Hippocampal formation (tissue), 2 donors: Measurements from ENCODE around the gene ANO2.

Experiments
- DNase-seq, 2 donors: peaks; one replicate each; lab custom pipeline; 2025; lab: John Stamatoyannopoulos, UW

ANO2 gene

GRCh38 chr12:5964913-5965900 lies 20.1 kb upstream of the ANO2 start:
- DNase-seq = no peak

DNA sequence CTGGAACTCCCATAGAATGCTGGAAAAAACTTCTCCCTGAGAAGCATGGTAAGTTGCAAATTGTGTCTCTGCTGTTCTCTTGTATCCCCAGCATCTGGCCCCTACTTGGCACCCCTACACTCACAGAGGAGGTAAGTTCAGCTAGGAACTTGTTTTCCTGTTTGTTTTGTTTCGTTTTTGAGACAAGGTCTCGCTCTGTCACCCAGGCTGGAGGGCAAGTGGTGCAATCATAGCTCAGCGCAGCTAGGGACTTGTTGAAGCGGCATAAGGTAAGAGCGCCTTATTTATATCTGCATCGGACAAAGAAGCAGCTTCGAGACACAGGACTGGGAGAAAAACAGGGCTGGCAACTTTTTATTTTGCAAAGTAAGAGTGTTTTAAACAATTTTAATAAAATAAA lies 18.5 kb upstream of the ANO2 start:
- no peak for DNase-seq

DNA sequence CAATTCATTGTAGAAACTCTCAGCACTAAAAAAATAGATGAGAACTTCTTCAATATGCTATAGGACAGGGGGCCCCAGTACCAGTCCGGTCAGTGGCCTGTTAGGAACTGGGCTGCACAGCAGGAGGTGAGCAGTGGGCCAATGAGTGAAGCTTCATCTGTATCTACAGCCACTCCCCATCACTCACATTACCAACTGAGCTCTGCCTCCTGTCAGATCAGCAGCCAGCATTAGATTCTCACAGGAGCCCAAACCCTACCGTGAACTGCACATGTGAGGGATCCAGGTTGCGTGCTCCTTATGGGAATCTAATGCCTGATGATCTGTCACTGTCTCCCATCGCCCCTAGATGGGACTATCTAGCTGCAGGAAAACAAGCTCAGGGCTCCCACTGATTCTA lies 15.7 kb upstream of the ANO2 start:
- DNase-seq = no peak

DNA sequence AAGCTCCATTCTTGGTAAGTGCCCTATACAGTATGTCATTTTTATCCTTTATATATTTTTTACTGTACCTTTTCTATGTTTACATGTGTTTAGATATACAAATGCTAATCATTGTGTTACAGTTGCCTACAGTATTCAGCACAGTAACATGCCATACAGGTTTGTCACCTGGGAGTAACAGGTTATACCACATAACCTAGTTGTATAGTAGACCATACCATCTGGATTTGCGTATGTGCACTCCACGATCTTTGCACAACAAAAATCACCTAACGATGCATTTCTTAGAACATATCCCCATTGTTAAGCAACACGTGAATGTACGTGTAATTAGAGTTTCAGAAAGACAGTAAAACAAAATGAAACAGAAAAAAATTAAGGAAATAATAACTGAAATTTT lies 11.9 kb upstream of the ANO2 start:
- no peak for DNase-seq

GRCh38 chr12:5954661-5955060 lies 9.6 kb upstream of the ANO2 start:
- no peak for DNase-seq

DNA sequence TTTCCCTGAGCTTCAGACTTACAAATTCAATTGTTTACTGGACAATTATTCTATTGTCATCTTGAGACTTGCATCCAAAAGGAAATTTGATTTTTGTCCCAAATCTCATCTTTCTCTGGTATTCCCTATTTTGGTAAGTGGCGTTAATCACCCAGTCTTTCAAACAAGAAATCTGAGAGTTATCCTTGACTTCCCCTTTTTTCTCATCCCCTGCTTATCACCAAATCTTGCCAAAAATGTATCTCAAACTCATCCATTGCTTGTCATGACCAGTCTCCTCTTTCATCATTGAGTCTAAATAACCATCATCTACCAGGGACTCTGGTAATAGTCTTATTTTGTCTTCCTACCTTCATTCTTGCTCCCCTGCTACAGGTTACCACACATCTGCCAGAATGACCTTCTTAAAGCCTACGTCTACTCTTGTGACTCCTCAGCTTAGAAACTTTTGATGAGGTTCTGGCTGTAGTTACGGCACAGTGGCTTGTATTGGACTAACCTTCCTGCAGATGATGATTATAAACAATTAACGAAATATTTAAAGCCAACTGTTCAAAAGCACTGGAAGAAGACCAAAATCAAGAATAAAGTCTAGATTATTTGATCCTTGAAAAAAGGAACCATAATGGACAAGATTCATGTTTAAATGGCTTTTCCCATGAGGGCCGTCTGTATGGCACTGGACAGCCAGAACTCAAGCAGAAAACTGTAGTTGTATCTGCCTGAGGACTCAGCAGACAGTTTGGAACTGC lies 9.0 kb upstream of the ANO2 start:
- DNase-seq = no peak

DNA sequence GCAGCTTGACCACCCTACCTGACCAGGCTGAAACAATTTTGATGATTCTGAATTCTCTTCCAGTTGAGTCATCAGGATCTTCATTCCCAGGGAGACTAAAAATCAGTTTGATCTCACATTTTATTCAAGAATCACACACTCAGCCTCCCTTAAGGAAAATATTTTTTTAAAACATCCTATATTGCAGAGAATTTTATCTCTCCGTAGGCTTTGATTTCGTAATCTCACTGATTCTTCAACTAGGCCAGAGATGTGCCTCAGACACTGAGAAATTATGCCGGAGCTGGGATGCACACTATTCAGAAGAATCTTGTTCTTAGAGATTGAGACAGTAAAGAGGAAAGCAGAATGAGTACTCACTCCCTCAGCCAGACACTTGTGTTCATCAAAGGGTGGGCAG lies 7.0 kb upstream of the ANO2 start:
- no peak for DNase-seq

GRCh38 chr12:5948696-5949095 lies 3.6 kb upstream of the ANO2 start:
- DNase-seq = no peak

- DNase-seq = no peak
These were observed 1.9 kb upstream of the ANO2 start for GRCh38 chr12:5947006-5947405.

DNA sequence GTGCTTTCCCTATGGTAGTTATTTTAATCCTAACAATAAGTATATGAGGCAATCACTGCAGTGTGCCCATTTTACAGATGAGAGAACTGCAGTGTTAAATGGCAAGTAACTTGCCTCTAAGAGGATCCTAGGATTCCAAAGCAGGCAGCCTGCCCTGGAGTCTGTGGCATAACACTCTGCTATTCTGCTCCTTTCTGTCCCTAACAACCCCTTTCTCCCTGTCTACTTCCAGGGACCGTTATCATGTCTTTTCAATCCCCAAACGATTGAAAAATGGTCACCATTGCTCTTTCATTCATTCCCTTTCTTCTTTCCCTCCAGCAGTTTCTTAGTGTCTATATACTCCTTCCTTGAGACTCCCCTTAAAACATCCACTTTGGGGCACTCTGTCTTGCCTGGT lies 1.3 kb upstream of the ANO2 start:
- no peak for DNase-seq

GRCh38 chr12:5944688-5945070 lies 380 bp downstream of the ANO2 start:
- DNase-seq = no peak

DNA sequence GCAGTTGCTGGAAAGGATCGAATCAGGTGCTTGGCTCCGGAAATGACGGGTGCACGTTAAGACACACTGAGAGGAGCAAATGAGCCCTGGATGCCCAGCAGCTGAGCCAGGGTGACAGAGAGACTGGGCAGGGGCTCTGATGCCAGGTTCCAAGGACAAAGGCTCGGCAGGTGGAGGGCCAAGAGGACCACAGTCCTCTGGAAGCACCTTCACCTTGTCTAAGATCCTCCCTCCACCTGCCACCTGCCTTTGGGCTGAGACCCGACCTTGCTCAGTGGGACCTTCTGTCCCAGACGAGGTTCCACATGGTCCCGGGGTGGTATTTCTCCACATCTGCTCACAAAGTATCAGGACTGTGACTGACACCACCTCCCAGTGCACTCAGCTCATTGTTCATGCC lies 1.0 kb downstream of the ANO2 start:
- no peak for DNase-seq

- no peak for DNase-seq
These were observed 3.2 kb downstream of the ANO2 start for GRCh38 chr12:5941907-5942306.

GRCh38 chr12:5927732-5928516 lies 17.1 kb downstream of the ANO2 start:
- DNase-seq = no peak

- DNase-seq = no peak
These were observed 19.4 kb downstream of the ANO2 start for GRCh38 chr12:5925646-5926045.

DNA sequence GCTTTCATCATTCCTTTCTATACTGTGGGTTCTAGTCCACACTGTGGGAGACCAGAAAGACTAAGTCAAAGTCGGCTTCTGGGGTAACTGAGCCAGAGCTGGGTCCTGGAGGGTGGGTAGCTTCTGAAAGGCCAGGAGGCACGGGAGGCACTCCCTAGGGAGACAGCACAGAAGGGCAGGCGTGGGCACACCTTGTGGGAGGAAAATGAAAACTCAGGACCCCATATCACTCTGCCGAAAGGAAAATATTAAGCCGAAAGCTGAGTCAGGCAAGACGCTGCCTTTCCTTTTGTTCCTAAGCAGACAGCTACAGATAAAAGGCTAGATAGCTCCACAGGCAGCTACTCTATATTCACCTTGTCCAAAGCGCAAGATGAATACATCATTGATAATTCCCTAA lies 20.7 kb downstream of the ANO2 start:
- DNase-seq = no peak

GRCh38 chr12:5923751-5924150 lies 21.3 kb downstream of the ANO2 start:
- DNase-seq = no peak

- no peak for DNase-seq
These were observed 21.9 kb downstream of the ANO2 start for GRCh38 chr12:5923043-5923605.

DNA sequence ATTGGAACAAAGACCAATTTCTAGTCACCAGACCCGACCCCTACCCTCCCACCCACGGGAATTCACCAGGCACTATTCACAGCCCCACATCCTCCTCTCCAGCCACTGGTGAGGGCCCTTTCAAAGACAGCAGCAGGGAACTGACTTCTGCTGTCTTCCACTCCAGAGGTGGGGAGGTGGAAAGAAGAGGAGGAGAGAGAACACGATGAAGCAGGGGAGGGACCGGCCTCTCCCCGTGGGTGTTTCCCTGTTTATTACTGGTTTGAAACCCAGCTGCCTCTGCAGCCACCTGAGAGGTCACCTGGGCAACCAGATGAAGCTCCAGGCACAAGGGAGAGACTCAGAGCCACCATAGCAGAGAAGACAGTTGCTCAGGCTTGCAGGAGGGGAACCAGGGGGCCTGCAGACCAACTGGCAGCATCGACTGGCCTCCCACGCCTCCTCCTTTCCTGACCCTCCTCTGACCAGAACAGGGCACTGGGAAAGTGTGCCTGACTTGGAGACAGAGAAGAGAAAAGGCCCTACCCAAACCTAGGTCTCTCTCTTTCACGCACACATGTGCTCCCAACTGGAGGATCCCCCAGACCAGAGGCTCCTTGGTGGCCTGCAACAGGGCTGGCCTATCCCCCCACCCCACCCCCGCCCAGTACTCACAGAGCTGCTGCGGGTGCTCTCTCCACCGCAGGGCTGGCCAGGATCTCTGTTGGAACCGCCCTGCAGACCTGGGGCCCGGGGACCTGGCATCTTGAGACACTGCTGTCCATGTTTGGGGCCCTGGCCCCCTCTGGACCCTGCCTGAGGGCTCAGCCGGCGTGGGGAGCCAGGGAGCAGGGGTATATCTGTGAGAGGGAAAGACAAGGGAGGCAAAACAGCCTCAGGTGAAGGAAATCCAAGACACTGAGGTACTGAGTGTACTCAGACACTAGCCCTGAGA lies 22.8 kb downstream of the ANO2 start:
- no peak for DNase-seq

DNA sequence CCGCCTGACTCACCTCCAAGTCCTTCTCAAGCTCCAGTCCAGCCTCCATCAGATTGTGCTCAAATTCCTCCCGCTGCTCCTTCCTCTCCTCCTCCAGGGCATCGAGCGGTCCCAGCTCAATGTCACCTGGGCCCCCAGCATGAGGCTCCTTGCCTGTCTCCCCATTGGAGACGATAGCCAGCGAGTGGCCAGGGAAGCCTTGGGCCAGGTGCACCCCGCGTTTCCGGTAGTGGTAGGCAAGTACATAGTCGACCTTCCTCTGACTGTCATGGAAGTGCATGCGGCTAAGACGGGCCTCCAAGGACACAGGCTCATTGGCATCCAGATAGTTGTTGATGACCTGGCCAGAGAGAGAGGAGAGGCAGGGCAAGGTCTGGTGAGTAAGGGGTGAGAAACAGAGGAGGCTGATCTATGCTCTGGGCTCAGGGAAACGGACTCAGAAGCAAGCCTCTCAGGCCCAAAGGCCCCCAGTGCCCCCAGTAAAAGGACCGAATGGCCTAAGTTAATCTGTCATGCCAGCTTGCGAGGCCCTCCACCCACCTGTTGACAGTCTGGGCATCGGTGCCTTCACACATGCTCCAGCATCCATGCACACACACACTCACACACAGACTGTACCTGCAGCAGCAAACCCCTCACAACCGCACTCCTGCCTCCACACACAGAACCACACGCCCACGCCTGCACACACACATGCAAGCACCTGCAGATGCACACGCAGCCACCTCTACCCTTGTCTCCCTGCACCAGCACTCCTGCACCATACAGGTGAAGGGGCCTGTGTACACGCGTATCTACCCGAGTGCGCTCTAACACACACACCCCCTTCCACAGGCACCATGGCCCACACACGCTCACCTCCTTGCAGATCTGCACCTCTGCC lies 23.8 kb downstream of the ANO2 start:
- DNase-seq = no peak
